ENCODE measurements around the gene SSBP2. TPM values are rescaled to one million over a fixed set of nuclear protein-coding genes. Genes with fewer than 3 reads are reported as not detected.

Gene SSBP2
- total RNA-seq, 1 experiment from 2014 or later = 5.2 TPM

DNA sequence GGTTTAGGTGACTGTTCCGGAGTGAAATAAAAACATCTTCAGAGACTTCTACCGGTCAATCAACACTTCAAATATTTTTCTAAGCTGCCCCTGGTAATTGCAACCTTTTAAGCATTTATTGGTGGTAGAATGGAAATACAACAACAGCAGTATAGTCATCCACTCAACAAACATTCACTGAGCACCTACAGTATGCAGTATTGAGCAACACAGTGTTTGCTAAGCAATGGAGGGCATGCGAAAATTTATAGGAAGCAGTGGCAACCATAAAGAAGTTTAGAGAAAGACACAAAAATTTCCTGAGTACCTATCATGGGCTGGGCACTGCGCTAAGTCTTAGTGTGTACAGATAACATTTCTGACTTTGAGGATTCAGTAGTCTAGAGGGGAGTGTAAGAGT is 12.0 kb upstream of the SSBP2 start (continued):
- TF ChIP-seq, protein P1, sequence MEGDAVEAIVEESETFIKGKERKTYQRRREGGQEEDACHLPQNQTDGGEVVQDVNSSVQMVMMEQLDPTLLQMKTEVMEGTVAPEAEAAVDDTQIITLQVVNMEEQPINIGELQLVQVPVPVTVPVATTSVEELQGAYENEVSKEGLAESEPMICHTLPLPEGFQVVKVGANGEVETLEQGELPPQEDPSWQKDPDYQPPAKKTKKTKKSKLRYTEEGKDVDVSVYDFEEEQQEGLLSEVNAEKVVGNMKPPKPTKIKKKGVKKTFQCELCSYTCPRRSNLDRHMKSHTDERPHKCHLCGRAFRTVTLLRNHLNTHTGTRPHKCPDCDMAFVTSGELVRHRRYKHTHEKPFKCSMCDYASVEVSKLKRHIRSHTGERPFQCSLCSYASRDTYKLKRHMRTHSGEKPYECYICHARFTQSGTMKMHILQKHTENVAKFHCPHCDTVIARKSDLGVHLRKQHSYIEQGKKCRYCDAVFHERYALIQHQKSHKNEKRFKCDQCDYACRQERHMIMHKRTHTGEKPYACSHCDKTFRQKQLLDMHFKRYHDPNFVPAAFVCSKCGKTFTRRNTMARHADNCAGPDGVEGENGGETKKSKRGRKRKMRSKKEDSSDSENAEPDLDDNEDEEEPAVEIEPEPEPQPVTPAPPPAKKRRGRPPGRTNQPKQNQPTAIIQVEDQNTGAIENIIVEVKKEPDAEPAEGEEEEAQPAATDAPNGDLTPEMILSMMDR (IDR thresholded peaks at IDR 0.05 in 2 of 3, conservative IDR thresholded peaks at IDR 0.05 in 1 of 3; ENCODE audit: borderline replicate concordance in 1 of 3, insufficient read depth in 1 of 3, low read depth in 2 of 3, low read length in 2 of 3) = no peak
- no peak for TF ChIP-seq YY1 (IDR thresholded peaks at IDR 0.05; ENCODE audit: extremely low read depth, insufficient replicate concordance, low read depth, low read length)
- TF ChIP-seq, protein P2, sequence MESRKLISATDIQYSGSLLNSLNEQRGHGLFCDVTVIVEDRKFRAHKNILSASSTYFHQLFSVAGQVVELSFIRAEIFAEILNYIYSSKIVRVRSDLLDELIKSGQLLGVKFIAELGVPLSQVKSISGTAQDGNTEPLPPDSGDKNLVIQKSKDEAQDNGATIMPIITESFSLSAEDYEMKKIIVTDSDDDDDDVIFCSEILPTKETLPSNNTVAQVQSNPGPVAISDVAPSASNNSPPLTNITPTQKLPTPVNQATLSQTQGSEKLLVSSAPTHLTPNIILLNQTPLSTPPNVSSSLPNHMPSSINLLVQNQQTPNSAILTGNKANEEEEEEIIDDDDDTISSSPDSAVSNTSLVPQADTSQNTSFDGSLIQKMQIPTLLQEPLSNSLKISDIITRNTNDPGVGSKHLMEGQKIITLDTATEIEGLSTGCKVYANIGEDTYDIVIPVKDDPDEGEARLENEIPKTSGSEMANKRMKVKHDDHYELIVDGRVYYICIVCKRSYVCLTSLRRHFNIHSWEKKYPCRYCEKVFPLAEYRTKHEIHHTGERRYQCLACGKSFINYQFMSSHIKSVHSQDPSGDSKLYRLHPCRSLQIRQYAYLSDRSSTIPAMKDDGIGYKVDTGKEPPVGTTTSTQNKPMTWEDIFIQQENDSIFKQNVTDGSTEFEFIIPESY (IDR thresholded peaks at IDR 0.05; ENCODE audit: extremely low read depth, insufficient replicate concordance, low read length) = no peak

GRCh38 chr5:81762401-81762800 is 11.5 kb upstream of the SSBP2 start:
- no peak for ATAC-seq
- no peak overlapping the region for H3K4me2 ChIP-seq (ENCODE audit: low read length)
- no peak overlapping the region for H3K9ac ChIP-seq (ENCODE audit: low read length)
- CTCF ChIA-PET = interaction anchor here (0.9 kb wide), 1 partner anchor 337 kb away, joined by 3 read pairs; no protein-coding TSS in a partner anchor
- DNase-seq (ENCODE audit: low read depth, low spot score) = no peak
- H3K4me3 ChIP-seq (replicated peaks in 1 of 2; ENCODE audit: low read depth in 1 of 2, low read length in 2 of 2) = no peak overlapping the region
- intact Hi-C loops (cut with micrococcal nuclease) = no loop called here
- no peaks in the 10 kb centered on the region for H4K20me1 ChIP-seq (ENCODE audit: insufficient read depth)
- H3K27ac ChIP-seq (ENCODE audit: low read depth, low read length) = no peak overlapping the region
- no peaks in the 10 kb centered on the region for H3K4me1 ChIP-seq (ENCODE audit: control insufficient read depth in 1 of 2, insufficient read depth in 2 of 2, low read length in 2 of 2)
- no peak overlapping the region for H2AFZ ChIP-seq (ENCODE audit: low read depth, low read length, poor library complexity, severe bottlenecking)
- no peaks in the 10 kb centered on the region for H3K36me3 ChIP-seq (ENCODE audit: control insufficient read depth in 1 of 2, insufficient read depth in 2 of 2, low read length in 2 of 2)
- POLR2A ChIA-PET = no interaction called here
- H3K27me3 ChIP-seq (ENCODE audit: insufficient read depth, low read length) = no peaks in the 10 kb centered on the region
- H3K9me2 ChIP-seq (ENCODE audit: insufficient read depth) = no peaks in the 10 kb centered on the region
- no peaks in the 10 kb centered on the region for H3K9me3 ChIP-seq (ENCODE audit: control insufficient read depth in 1 of 2, insufficient read depth in 1 of 2, low read depth in 1 of 2, low read length in 2 of 2)
- RAD21 ChIA-PET (ENCODE audit: low non-redundant PET in 1 of 2, low total read pairs in 2 of 2, uncharacterized antibody in 2 of 2, unreplicated experiment in 2 of 2) = no interaction called here
- no TSS peak for BruUV-seq (replicated peaks)
- no peaks in the 10 kb centered on the region for H3K79me2 ChIP-seq (ENCODE audit: insufficient read depth, low read length)
- no peak for TF ChIP-seq SRF (IDR thresholded peaks at IDR 0.05; ENCODE audit: low read depth)
- TF ChIP-seq POLR2AphosphoS5 (IDR thresholded peaks at IDR 0.05; ENCODE audit: low read depth, low read length) = no peak
- no peak for TF ChIP-seq EZH2 (IDR thresholded peaks at IDR 0.05)
- TF ChIP-seq, protein P1 (IDR thresholded peaks at IDR 0.05 in 2 of 3, conservative IDR thresholded peaks at IDR 0.05 in 1 of 3; ENCODE audit: borderline replicate concordance in 1 of 3, insufficient read depth in 1 of 3, low read depth in 2 of 3, low read length in 2 of 3) = no peak
- TF ChIP-seq YY1 (IDR thresholded peaks at IDR 0.05; ENCODE audit: extremely low read depth, insufficient replicate concordance, low read depth, low read length) = no peak
- no peak for TF ChIP-seq EZH2phosphoT487 (IDR thresholded peaks at IDR 0.05; ENCODE audit: borderline replicate concordance)
- no peak for TF ChIP-seq SP1 (IDR thresholded peaks at IDR 0.05; ENCODE audit: low read depth)
- TF ChIP-seq ZNF274 (IDR thresholded peaks at IDR 0.05; ENCODE audit: low read depth, low read length) = no peak
- no peak for TF ChIP-seq EGR1 (IDR thresholded peaks at IDR 0.05; ENCODE audit: low read depth)
- TF ChIP-seq JUND (IDR thresholded peaks at IDR 0.05) = no peak
- no peak for TF ChIP-seq TCF7L2 (IDR thresholded peaks at IDR 0.05; ENCODE audit: borderline replicate concordance, extremely low read depth, insufficient read depth, insufficient read length)
- no peak for TF ChIP-seq FOSL1 (IDR thresholded peaks at IDR 0.05; ENCODE audit: low read depth)
- no peak for TF ChIP-seq ATF3 (IDR thresholded peaks at IDR 0.05)
- TF ChIP-seq, protein P2 (IDR thresholded peaks at IDR 0.05; ENCODE audit: extremely low read depth, insufficient replicate concordance, low read length) = no peak
- TF ChIP-seq CBX3 (IDR thresholded peaks at IDR 0.05; ENCODE audit: low read depth) = no peak
- no peak for TF ChIP-seq ZFX (IDR thresholded peaks at IDR 0.05)

Data from HCT116 (cell line).